ENCODE data around the gene NAPSA.

NAPSA gene

GRCh38 chr19:50313812-50314536, 51.5 kb downstream of the NAPSA start:
- no peak for DNase-seq

GRCh38 chr19:50312967-50313811, 52.2 kb downstream of the NAPSA start:
- DNase-seq = no peak

GRCh38 chr19:50311723-50312635, 53.5 kb downstream of the NAPSA start:
- no peak for DNase-seq

- no peak for DNase-seq
Measured at GRCh38 chr19:50310759-50311465, 54.5 kb downstream of the NAPSA start.

GRCh38 chr19:50309396-50310125, 55.9 kb downstream of the NAPSA start:
- no peak for DNase-seq

- no peak for DNase-seq
Measured at GRCh38 chr19:50308991-50309390, 56.4 kb downstream of the NAPSA start.
